GM18519 (cell line): Measurements from ENCODE around the gene TMEM59.

Source experiments
- ATAC-seq: cut with Tn5 transposase; IDR thresholded peaks from one replicate; pipeline ENCODE4 v1.9.1; 2021; ENCODE audit warnings: mild to moderate bottlenecking, moderate library complexity; ENCODE audit not compliant: unreplicated experiment, low FRiP score

TMEM59 gene

DNA sequence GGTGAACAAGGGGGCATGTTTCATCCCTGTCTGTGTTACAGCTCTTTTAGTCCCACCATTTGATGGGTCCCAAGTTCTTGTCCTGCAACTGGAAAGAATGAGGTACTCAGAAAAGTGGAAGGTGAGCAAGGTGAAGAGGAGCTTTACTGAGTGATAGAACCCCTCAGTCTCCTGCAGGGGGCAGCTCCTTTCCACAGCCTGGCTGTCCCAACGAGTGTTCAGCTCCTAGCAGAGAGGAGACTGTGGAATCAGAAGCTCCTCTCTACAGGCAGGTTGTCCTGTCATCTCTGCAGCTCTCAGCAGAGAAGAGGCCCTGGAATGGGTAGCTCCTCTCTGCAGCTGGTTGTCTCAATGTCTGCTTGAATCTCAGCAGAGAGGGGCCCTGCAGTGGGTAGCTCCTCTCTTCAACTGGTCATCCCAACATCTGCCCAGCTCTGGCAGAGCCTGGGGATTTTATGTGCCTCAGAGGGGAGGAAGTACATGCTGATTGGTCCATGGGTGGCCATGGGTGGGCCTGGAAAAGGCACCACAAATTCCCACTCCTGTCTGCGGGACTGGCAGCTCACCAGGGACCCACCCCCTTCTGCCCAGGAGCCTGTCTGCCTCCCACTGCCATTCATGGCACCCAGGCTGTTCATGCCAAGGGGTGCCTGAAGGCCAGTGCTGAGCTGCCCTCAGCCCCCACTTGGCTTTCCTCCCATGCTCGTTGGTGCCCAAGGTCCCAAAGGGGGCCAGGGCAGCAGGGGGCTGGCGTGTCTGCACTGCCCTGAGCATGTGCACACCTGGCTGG lies 60.7 kb downstream of the TMEM59 start:
- ATAC-seq, result no peak

DNA sequence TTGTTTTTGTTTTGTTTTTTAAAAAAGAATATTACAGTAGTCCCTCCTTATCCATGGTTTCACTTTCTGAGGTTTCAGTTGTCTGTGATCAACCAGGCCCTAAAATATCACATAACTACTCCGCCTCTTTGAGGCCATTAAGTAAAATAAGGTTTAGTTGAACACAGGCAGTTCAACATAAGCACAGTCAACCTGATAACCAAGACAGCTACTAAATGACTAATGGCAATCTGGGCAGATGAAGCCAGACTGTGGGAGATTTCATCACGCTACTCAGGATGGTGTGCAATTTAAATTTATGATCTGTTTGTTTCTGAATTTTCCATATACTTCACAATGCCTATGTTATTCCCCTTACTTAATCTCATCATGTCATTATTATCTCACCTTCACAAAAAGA lies 65.1 kb downstream of the TMEM59 start:
- ATAC-seq, result no peak

DNA sequence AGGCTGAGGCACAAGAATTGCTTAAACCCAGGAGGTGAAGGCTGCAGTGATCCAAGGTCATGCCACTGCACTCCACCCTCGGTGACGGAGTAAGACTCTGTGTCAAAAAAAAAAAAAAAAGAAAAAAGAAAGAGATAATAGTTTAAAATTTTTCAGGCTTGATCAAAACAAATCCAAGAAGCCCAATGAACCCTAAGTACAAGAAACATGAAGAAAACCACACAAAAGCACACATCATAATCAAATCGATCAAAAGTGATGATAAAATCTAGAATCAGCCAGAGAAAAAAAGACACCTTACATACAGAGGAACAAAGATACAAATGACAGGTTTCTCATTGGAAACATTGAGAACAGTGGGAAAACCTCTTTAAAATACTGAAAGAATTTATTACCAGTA lies 66.5 kb downstream of the TMEM59 start:
- ATAC-seq, result no peak

DNA sequence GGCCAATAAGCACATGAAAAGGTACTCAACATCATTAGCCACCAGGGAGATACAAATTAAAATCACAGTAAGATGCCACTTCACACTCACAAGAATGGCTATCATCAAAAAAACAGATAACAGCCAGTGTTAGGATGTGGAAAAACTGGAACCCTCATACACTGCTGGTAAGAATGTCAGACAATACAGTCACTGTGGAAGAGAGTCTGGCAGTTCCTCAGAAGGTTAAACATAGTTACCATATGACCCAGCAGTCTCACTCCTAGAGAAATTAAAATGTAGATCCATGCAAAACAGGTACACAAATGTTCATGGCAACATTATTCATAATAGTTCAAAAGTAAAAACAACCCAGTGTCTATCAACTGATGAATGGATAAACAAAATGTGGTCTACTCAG lies 68.3 kb downstream of the TMEM59 start:
- ATAC-seq, result no peak

DNA sequence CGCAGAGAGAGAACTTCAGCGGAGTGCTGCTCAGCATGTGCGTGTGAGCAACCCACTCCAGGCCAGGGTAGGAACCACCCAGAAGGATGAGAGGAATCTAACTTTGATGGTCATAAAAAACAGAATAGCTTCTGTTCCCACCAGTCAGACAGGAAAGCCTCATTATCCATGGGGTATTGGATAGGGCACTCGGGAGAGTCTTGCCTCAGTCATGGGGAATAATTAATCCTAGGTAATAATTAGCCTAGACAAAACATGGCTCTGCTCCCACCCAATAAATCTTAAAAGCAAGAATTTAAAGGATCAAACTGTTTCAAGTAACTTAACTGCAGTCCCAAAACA lies 70.3 kb downstream of the TMEM59 start:
- ATAC-seq, result no peak

DNA sequence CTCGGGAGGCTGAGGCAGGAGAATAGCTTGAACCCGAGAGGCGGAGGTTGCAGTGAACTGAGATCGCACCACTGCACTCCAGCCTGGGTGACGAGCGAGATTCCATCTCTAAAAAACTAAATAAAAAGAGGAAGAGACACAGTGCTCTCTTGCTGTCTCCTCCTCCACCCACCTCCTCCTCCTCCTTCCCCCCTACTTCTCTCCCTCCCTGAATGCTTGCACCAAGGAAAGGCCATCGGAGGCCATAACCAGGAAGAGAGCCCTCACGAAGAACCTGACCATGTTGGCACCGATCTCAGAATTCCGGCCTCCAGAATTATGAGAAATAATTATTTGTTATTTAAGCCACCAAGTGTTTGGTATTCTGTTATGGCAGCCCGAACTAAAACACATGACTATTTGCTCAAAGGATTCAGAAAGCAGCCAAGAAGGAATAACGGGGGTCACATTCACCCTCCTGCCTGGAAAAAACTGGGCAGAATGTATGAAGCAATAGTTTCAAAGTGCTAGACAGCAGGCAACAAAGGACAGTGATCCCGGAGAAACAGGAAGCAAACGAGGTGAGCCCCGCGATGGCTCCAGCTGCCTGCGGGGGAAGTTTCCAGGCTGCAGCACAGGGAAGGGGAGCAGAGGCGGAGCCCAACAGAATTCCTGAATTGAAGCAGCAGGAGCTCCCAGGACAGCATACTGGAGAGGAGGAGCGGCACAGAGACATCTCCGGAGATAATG lies 70.8 kb downstream of the TMEM59 start:
- ATAC-seq, result no peak

DNA sequence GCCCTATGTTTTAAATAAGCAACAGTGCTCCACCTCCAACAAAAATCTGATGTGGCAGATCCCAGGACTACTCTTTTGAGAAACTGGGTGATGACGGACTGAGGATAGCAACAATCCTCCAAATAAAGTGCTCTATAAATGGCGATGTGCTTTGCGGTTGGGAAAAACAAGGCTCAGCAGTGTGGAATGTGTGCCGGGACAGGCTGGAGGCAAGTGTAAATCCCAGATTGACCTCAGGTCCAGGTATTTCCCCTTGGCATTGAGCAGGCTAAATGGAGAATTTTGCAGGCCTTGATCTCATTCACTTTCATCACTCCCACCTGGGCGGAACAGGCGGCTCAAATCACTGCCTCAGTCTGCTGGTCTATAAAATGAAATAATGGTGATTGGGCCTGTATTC lies 71.8 kb downstream of the TMEM59 start:
- no peak for ATAC-seq

DNA sequence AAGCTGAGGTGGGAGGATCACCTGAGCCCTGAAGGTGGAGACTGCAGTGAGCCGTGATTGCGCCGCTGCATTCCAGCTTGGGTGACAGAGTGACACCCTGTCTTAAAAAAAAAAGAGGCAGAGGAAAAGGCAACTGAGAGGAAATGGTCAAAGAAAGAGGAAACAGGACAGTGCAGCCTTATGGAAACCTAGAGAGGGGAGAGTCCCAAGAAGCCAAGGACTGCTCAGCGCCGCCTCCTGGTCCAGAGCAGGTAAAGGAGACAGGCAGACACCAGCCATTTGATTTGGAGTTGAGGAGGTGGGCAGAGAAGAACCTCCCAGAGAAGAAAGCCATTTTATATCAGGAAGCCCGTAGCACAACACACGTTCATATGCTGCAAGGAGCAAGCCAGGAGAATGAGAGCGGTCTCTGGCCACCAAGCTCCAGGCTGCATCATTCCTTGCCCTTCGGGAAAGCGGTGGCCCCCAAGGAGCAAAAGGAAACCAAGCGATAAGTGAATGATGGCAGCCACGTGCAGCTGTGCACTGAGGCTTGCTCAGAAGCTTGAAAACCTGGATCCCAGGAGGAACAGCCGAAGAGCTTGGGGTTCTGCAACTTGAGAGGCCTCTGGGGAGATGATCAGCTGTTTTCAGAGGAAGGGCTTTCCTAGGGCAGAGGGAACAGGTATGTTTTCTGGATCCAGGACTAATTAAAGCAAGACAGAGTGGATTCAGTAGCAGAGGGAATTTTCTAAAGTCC lies 73.1 kb downstream of the TMEM59 start:
- no peak for ATAC-seq
